Left renal cortex interstitium (tissue), 4 donors: Measurements from ENCODE around the gene ALOX5. TPM values are rescaled to one million over a fixed set of nuclear protein-coding genes. Genes with fewer than 3 reads are reported as not detected.
A peak's percentile ranks its signal among the peaks of the same experiment; 100 is the strongest.
"Not testable (repeated sequence)": the region's sequence is repeated elsewhere in the genome, so short reads cannot be mapped to it uniquely, and the experiment has no call there.

Source experiments
- DNase-seq, 4 donors: peaks; one replicate each; pipeline ENCODE4 v3.0.0-alpha.2; 2013; ENCODE audit warnings: low read depth in 4 of 4, low spot score in 2 of 4, missing footprints in 1 of 4
- polyA plus RNA-seq, 4 donors: library from polyadenylated mRNA; unstranded; fragments of 120-200 nt; gene quantifications; one replicate each; pipeline ENCODE4 v1.2.1, GENCODE V29; 2013; ENCODE audit not compliant: insufficient read length in 4 of 4

The ALOX5 gene
- polyA plus RNA-seq, 4 donors = 2.3 to 5.8 (median 3.9) TPM

- no peak for DNase-seq
Measured at GRCh38 chr10:45460235-45460878, 86.3 kb downstream of the ALOX5 start.

- no peak for DNase-seq
Measured at GRCh38 chr10:45461034-45461433, 87.0 kb downstream of the ALOX5 start.

- DNase-seq = no peak
Measured at GRCh38 chr10:45463244-45464116, 89.5 kb downstream of the ALOX5 start.

- DNase-seq = peak; percentile 28 to 63 (median 36)
Measured at GRCh38 chr10:45464958-45465567, 91.0 kb downstream of the ALOX5 start.

GRCh38 chr10:45466784-45467183, 92.8 kb downstream of the ALOX5 start:
- no peak for DNase-seq

GRCh38 chr10:45468079-45468478, 94.1 kb downstream of the ALOX5 start:
- no peak for DNase-seq

- no peak for DNase-seq
Measured at GRCh38 chr10:45470098-45471012, 96.3 kb downstream of the ALOX5 start.

GRCh38 chr10:45471059-45471458, 97.0 kb downstream of the ALOX5 start:
- no peak for DNase-seq

- no peak for DNase-seq
Measured at GRCh38 chr10:45471531-45472310, 97.7 kb downstream of the ALOX5 start.

- DNase-seq = no peak
Measured at GRCh38 chr10:45473126-45473525, 99.1 kb downstream of the ALOX5 start.

- DNase-seq = no peak
Measured at GRCh38 chr10:45476559-45476958, 102.5 kb downstream of the ALOX5 start.

- no peak for DNase-seq
Measured at GRCh38 chr10:45480294-45480693, 106.3 kb downstream of the ALOX5 start.

GRCh38 chr10:45481100-45481499, 107.1 kb downstream of the ALOX5 start:
- not testable (repeated sequence) for DNase-seq

- no peak for DNase-seq
Measured at GRCh38 chr10:45483002-45483401, 109.0 kb downstream of the ALOX5 start.

- no peak for DNase-seq
Measured at GRCh38 chr10:45487735-45488134, 113.7 kb downstream of the ALOX5 start.

- no peak for DNase-seq
Measured at GRCh38 chr10:45488365-45488764, 114.3 kb downstream of the ALOX5 start.

GRCh38 chr10:45490277-45490676, 116.3 kb downstream of the ALOX5 start:
- DNase-seq = no peak

GRCh38 chr10:45491061-45491460, 117.0 kb downstream of the ALOX5 start:
- DNase-seq = no peak
